Transverse colon (tissue), 4 donors: ENCODE data around the gene TLL2. TPM values are rescaled to one million over a fixed set of nuclear protein-coding genes. Genes with fewer than 3 reads are reported as not detected.

Source experiments
- DNase-seq: peaks from one replicate; pipeline ENCODE4 v3.0.0-alpha.2; 2019
- H3K27ac ChIP-seq, 4 donors: fragments of 200-600 bp; sonication (generic); 2 replicates each; pipeline ENCODE4 v1.5.1; 2016 to 2018; ENCODE audit warnings: inconsistent platforms in 4 of 4
- H3K27me3 ChIP-seq: fragments of 200-600 bp; sonication (generic); 2 replicates; pipeline ENCODE4 v1.5.1; 2017; ENCODE audit warnings: inconsistent platforms
- H3K36me3 ChIP-seq, 4 donors: fragments of 200-600 bp; sonication (generic); 2 replicates each; pipeline ENCODE4 v1.5.1; 2017 to 2019; ENCODE audit warnings: inconsistent platforms in 4 of 4
- H3K4me1 ChIP-seq, 4 donors: fragments of 200-600 bp; sonication (generic); 2 replicates each; pipeline ENCODE4 v1.5.1; 2017 to 2020; ENCODE audit warnings: inconsistent platforms in 4 of 4
- H3K4me3 ChIP-seq, 4 donors: fragments of 200-600 bp; sonication (generic); 1 replicate in 1 of 4; 2 replicates in 3 of 4; pipeline versions ENCODE4 v1.5.1 to v1.6.1; 2017 to 2019; ENCODE audit warnings: inconsistent platforms in 4 of 4
- H3K9me3 ChIP-seq, 2 donors: fragments of 200-600 bp; sonication (generic); 2 replicates each; pipeline ENCODE4 v1.5.1; 2017 to 2019; ENCODE audit warnings: inconsistent platforms in 2 of 2
- CTCF ChIP-seq, 5 experiments: fragments of 200-600 bp in 3 of 5; fragments of 450-650 bp in 2 of 5; sonication (generic) in 3 of 5; IDR thresholded peaks; 1 replicate in 2 of 5; 2 replicates in 3 of 5; pipeline ENCODE4 v1.5.1; 2016 to 2017; ENCODE audit warnings: antibody characterized with exemption in 5 of 5, inconsistent platforms in 3 of 5, mild to moderate bottlenecking in 2 of 5, moderate library complexity in 1 of 5
- EP300 ChIP-seq: sonication (generic); formaldehyde crosslinking; IDR thresholded peaks from one replicate; pipeline ENCODE4 v1.6.1; 2017; ENCODE audit warnings: antibody characterized with exemption, low read depth
- POLR2A ChIP-seq: fragments of 450-650 bp; IDR thresholded peaks from one replicate; pipeline ENCODE4 v1.6.1; 2016; ENCODE audit warnings: antibody characterized with exemption, mild to moderate bottlenecking, moderate library complexity
- POLR2AphosphoS5 ChIP-seq, 3 donors: sonication (generic); formaldehyde crosslinking; IDR thresholded peaks; one replicate each; pipeline ENCODE4 v1.6.1; 2016; ENCODE audit warnings: antibody characterized with exemption in 3 of 3
- WGBS, 2 donors: methylation state at CpG; one replicate each; pipeline ENCODE4 v1.1.5; 2018; ENCODE audit warnings: low coverage in 1 of 2; 5-methylcytosine and 5-hydroxymethylcytosine counted together
- in situ Hi-C, 4 donors: fragments of 200-750 bp; cut with MboI; loops; one replicate each; pipeline versions ENCODE4 v1.15.0 to v1.15.1; 2017; ENCODE audit warnings: low sequenced_read_pairs in 3 of 4, low pct_ligation_motif_present in 1 of 4, low pct_unique_long_range_greater_than_20kb in 1 of 4
- intact Hi-C: fragments of 100-400 bp; cut with DNase I; formaldehyde crosslinking; loops from one replicate; pipeline ENCODE4 v1.15.1; 2023; ENCODE audit warnings: low total_unique reads
- total RNA-seq, 4 donors: library from RNA; depleted of rRNA; stranded (reverse); fragments of >200 nt; gene quantifications; one replicate each; pipeline ENCODE4 v1.1.0, GENCODE V29; 2016

The TLL2 gene
- total RNA-seq, 4 donors from 2014 or later: 0.32 to 0.96 TPM; not detected in 2

- no peak overlapping the region for H3K27ac ChIP-seq
- in situ Hi-C loops: no loop called here
- intact Hi-C loops: no loop called here
- no peaks in the 10 kb centered on the region for H3K4me1 ChIP-seq
- H3K27me3 ChIP-seq: no peaks in the 10 kb centered on the region
- no peaks in the 10 kb centered on the region for H3K9me3 ChIP-seq
- 94% methylated on average over 3 of the region's 3 CpGs; no CpG with 5 or more reads in 1 of the 2 donors for WGBS, 2 donors
- H3K36me3 ChIP-seq: no peaks in the 10 kb centered on the region
- no peak for TF ChIP-seq POLR2AphosphoS5 (IDR thresholded peaks at IDR 0.05)
- no peak for TF ChIP-seq POLR2A
- no peak for TF ChIP-seq EP300
- TF ChIP-seq CTCF (IDR thresholded peaks at IDR 0.05): no peak
- no peak for DNase-seq
- no peak overlapping the region for H3K4me3 ChIP-seq
Observed at GRCh38 chr10:96463562-96463961, 50.2 kb downstream of the TLL2 start.

GRCh38 chr10:96462606-96463151 is 51.0 kb downstream of the TLL2 start:
- H3K4me1 ChIP-seq: no peaks in the 10 kb centered on the region
- no peak for DNase-seq
- 78 to 85% methylated on average over 6 of the region's 6 CpGs for WGBS, 2 donors
- in situ Hi-C loops (no loop called here), intact Hi-C loops (no loop called here)
- no peaks in the 10 kb centered on the region for H3K9me3 ChIP-seq
- no peaks in the 10 kb centered on the region for H3K36me3 ChIP-seq
- no peak overlapping the region for H3K27ac ChIP-seq
- H3K4me3 ChIP-seq: no peak overlapping the region
- no peak for TF ChIP-seq POLR2AphosphoS5 (IDR thresholded peaks at IDR 0.05)
- TF ChIP-seq POLR2A: no peak
- TF ChIP-seq EP300: no peak
- no peak for TF ChIP-seq CTCF (IDR thresholded peaks at IDR 0.05)
- no peaks in the 10 kb centered on the region for H3K27me3 ChIP-seq

- in situ Hi-C loops: no loop called here
- no peaks in the 10 kb centered on the region for H3K27me3 ChIP-seq
Observed at GRCh38 chr10:96460316-96460715, 53.4 kb downstream of the TLL2 start.

GRCh38 chr10:96457341-96457740 is 56.4 kb downstream of the TLL2 start:
- no peak overlapping the region for H3K27ac ChIP-seq
- H3K4me3 ChIP-seq: no peak overlapping the region
- DNase-seq: no peak
- H3K27me3 ChIP-seq: no peaks in the 10 kb centered on the region
- no peak for TF ChIP-seq POLR2A
- no peak for TF ChIP-seq EP300
- no peaks in the 10 kb centered on the region for H3K36me3 ChIP-seq
- WGBS, 2 donors: 80 to 88% methylated on average over 3 to 5 of the region's 5 CpGs
- H3K4me1 ChIP-seq: no peaks in the 10 kb centered on the region
- no peaks in the 10 kb centered on the region for H3K9me3 ChIP-seq
- intact Hi-C loops (no loop called here), in situ Hi-C loops (no loop called here)

More at GRCh38 chr10:96460316-96460715, 53.4 kb downstream of the TLL2 start:
- DNase-seq: no peak
- no peaks in the 10 kb centered on the region for H3K9me3 ChIP-seq
- no peaks in the 10 kb centered on the region for H3K36me3 ChIP-seq
- no peak overlapping the region for H3K27ac ChIP-seq
- intact Hi-C loops: no loop called here
- TF ChIP-seq POLR2A (no peak), CTCF (IDR thresholded peaks at IDR 0.05) (no peak), POLR2AphosphoS5 (IDR thresholded peaks at IDR 0.05) (no peak)
- no peaks in the 10 kb centered on the region for H3K4me1 ChIP-seq
- H3K4me3 ChIP-seq: no peak overlapping the region
- WGBS, 2 donors: 97 to 100% methylated on average over 1 to 3 of the region's 3 CpGs

- DNase-seq: no peak
- TF ChIP-seq EP300 (no peak), POLR2A (no peak), CTCF (IDR thresholded peaks at IDR 0.05) (no peak), POLR2AphosphoS5 (IDR thresholded peaks at IDR 0.05) (no peak)
- in situ Hi-C loops (no loop called here), intact Hi-C loops (no loop called here)
- 87% methylated on average over 5 of the region's 5 CpGs; no CpG with 5 or more reads in 1 of the 2 donors for WGBS, 2 donors
- H3K4me3 ChIP-seq: no peak overlapping the region
- H3K36me3 ChIP-seq: no peaks in the 10 kb centered on the region
- H3K27ac ChIP-seq: no peak overlapping the region
- no peaks in the 10 kb centered on the region for H3K27me3 ChIP-seq
- no peaks in the 10 kb centered on the region for H3K9me3 ChIP-seq
- no peaks in the 10 kb centered on the region for H3K4me1 ChIP-seq
Observed at GRCh38 chr10:96456296-96456840, 57.4 kb downstream of the TLL2 start.
